GM19238 (cell line): ENCODE measurements around the gene NHLRC2.

Experiments
- DNase-seq: peaks from one replicate; pipeline ENCODE4 v3.0.0; 2011; ENCODE audit warnings: low spot score; ENCODE audit not compliant: insufficient read length

NHLRC2 gene

GRCh38 chr10:113908236-113908635, 53.8 kb downstream of the NHLRC2 start:
- no peak for DNase-seq

- no peak for DNase-seq
These were observed 56.7 kb downstream of the NHLRC2 start for GRCh38 chr10:113911113-113911512.

GRCh38 chr10:113911839-113912238, 57.4 kb downstream of the NHLRC2 start:
- no peak for DNase-seq

GRCh38 chr10:113912582-113912981, 58.1 kb downstream of the NHLRC2 start:
- DNase-seq: no peak

- DNase-seq: no peak
These were observed 60.5 kb downstream of the NHLRC2 start for GRCh38 chr10:113914956-113915355.

- DNase-seq: no peak
These were observed 61.1 kb downstream of the NHLRC2 start for GRCh38 chr10:113915540-113915939.

GRCh38 chr10:113916053-113916452, 61.6 kb downstream of the NHLRC2 start:
- no peak for DNase-seq

GRCh38 chr10:113917636-113918035, 63.2 kb downstream of the NHLRC2 start:
- DNase-seq: no peak

GRCh38 chr10:113920114-113920513, 65.7 kb downstream of the NHLRC2 start:
- DNase-seq: no peak

GRCh38 chr10:113920875-113921274, 66.4 kb downstream of the NHLRC2 start:
- no peak for DNase-seq

- DNase-seq: no peak
These were observed 67.3 kb downstream of the NHLRC2 start for GRCh38 chr10:113921561-113922370.

- no peak for DNase-seq
These were observed 68.5 kb downstream of the NHLRC2 start for GRCh38 chr10:113922787-113923570.

GRCh38 chr10:113924186-113924585, 69.7 kb downstream of the NHLRC2 start:
- no peak for DNase-seq

- no peak for DNase-seq
These were observed 70.2 kb downstream of the NHLRC2 start for GRCh38 chr10:113924664-113925063.

- no peak for DNase-seq
These were observed 73.0 kb downstream of the NHLRC2 start for GRCh38 chr10:113927440-113927839.

- no peak for DNase-seq
These were observed 74.4 kb downstream of the NHLRC2 start for GRCh38 chr10:113928830-113929229.

- DNase-seq: no peak
These were observed 75.1 kb downstream of the NHLRC2 start for GRCh38 chr10:113929522-113929921.

- DNase-seq: no peak
These were observed 76.1 kb downstream of the NHLRC2 start for GRCh38 chr10:113930482-113931057.

- no peak for DNase-seq
These were observed 78.4 kb downstream of the NHLRC2 start for GRCh38 chr10:113932854-113933253.

- DNase-seq: no peak
These were observed 79.6 kb downstream of the NHLRC2 start for GRCh38 chr10:113933894-113934532.

GRCh38 chr10:113937258-113937657, 82.8 kb downstream of the NHLRC2 start:
- DNase-seq: no peak

- no peak for DNase-seq
These were observed 83.3 kb downstream of the NHLRC2 start for GRCh38 chr10:113937756-113938155.
